ENCODE data around the gene PPP1R9A.
A peak's percentile ranks its signal among the peaks of the same experiment; 100 is the strongest.

PPP1R9A gene

GRCh38 chr7:95099106-95099505, 191.7 kb downstream of the PPP1R9A start:
- DNase-seq (ENCODE audit: low spot score), result no peak

- no peak for DNase-seq (ENCODE audit: low spot score)
Measured at GRCh38 chr7:95101422-95101821, 194.0 kb downstream of the PPP1R9A start.

GRCh38 chr7:95102662-95103061, 195.3 kb downstream of the PPP1R9A start:
- no peak for DNase-seq (ENCODE audit: low spot score)

GRCh38 chr7:95104739-95105138, 197.3 kb downstream of the PPP1R9A start:
- DNase-seq (ENCODE audit: low spot score), result no peak

- no peak for DNase-seq (ENCODE audit: low spot score)
Measured at GRCh38 chr7:95105627-95106026, 198.2 kb downstream of the PPP1R9A start.

- no peak for DNase-seq (ENCODE audit: low spot score)
Measured at GRCh38 chr7:95106401-95106800, 199.0 kb downstream of the PPP1R9A start.

GRCh38 chr7:95110707-95111106, 203.3 kb downstream of the PPP1R9A start:
- no peak for DNase-seq (ENCODE audit: low spot score)

GRCh38 chr7:95113590-95113989, 206.2 kb downstream of the PPP1R9A start:
- DNase-seq (ENCODE audit: low spot score), result no peak

- DNase-seq (ENCODE audit: low spot score), result no peak
Measured at GRCh38 chr7:95126053-95126709, 218.8 kb downstream of the PPP1R9A start.

- DNase-seq (ENCODE audit: low spot score), result no peak
Measured at GRCh38 chr7:95132500-95132899, 225.1 kb downstream of the PPP1R9A start.

GRCh38 chr7:95139922-95140321, 232.5 kb downstream of the PPP1R9A start:
- no peak for DNase-seq (ENCODE audit: low spot score)

- DNase-seq (ENCODE audit: low spot score), result no peak
Measured at GRCh38 chr7:95141755-95142154, 234.4 kb downstream of the PPP1R9A start.

GRCh38 chr7:95144256-95144655, 236.9 kb downstream of the PPP1R9A start:
- DNase-seq (ENCODE audit: low spot score), result no peak

GRCh38 chr7:95155965-95156364, 248.6 kb downstream of the PPP1R9A start:
- no peak for DNase-seq (ENCODE audit: low spot score)

GRCh38 chr7:95157381-95157780, 250.0 kb downstream of the PPP1R9A start:
- no peak for DNase-seq (ENCODE audit: low spot score)

GRCh38 chr7:95169678-95170077, 262.3 kb downstream of the PPP1R9A start:
- DNase-seq (ENCODE audit: low spot score), result no peak

GRCh38 chr7:95172420-95172819, 265.0 kb downstream of the PPP1R9A start:
- DNase-seq (ENCODE audit: low spot score), result no peak

GRCh38 chr7:95190515-95190914, 283.1 kb downstream of the PPP1R9A start:
- DNase-seq (ENCODE audit: low spot score), result no peak

- no peak for DNase-seq (ENCODE audit: low spot score)
Measured at GRCh38 chr7:95191795-95192194, 284.4 kb downstream of the PPP1R9A start.

GRCh38 chr7:95198863-95199262, 291.5 kb downstream of the PPP1R9A start:
- no peak for DNase-seq (ENCODE audit: low spot score)

GRCh38 chr7:95199779-95200558, 292.6 kb downstream of the PPP1R9A start:
- DNase-seq (ENCODE audit: low spot score), result peak; percentile 66

- DNase-seq (ENCODE audit: low spot score), result no peak
Measured at GRCh38 chr7:95200741-95201140, 293.3 kb downstream of the PPP1R9A start.

- DNase-seq (ENCODE audit: low spot score), result no peak
Measured at GRCh38 chr7:95201727-95202126, 294.3 kb downstream of the PPP1R9A start.

- DNase-seq (ENCODE audit: low spot score), result no peak
Measured at GRCh38 chr7:95204618-95205017, 297.2 kb downstream of the PPP1R9A start.
